Mononuclear cell (primary cell): ENCODE measurements around the gene UTP25. TPM values are rescaled to one million over a fixed set of nuclear protein-coding genes. Genes with fewer than 3 reads are reported as not detected.

Experiments
- H3K27me3 ChIP-seq: 2 replicates; pipeline ENCODE4 v1.6.0; 2011; ENCODE audit warnings: low read length, control low read depth; ENCODE audit not compliant: insufficient read depth
- H3K4me1 ChIP-seq: 2 replicates; pipeline ENCODE4 v1.5.1; 2011; ENCODE audit warnings: mild to moderate bottlenecking, low read length, control low read depth; ENCODE audit not compliant: insufficient read depth
- H3K4me3 ChIP-seq: 2 replicates; pipeline ENCODE4 v1.5.1; 2011; ENCODE audit warnings: mild to moderate bottlenecking, low read length, moderate library complexity
- H3K9me3 ChIP-seq: 2 replicates; pipeline ENCODE4 v1.5.1; 2011; ENCODE audit warnings: low read depth, mild to moderate bottlenecking, control low read depth, low read length
- total RNA-seq: library from RNA; depleted of rRNA; stranded (reverse); fragments of >200 nt; gene quantifications from one replicate; pipeline ENCODE4 v1.2.3, GENCODE V29; 2012

UTP25 gene
- total RNA-seq, 1 donor = 9.3 TPM

GRCh38 chr1:209869291-209870149 lies 41.7 kb downstream of the UTP25 start:
- Histone ChIP-seq H3K4me3 (no peak overlapping the region), H3K27me3 (peaks cover 8% of the 10 kb centered on the region), H3K4me1 (no peaks in the 10 kb centered on the region), H3K9me3 (no peaks in the 10 kb centered on the region)

- H3K4me3 ChIP-seq = no peak overlapping the region
- H3K4me1 ChIP-seq = no peaks in the 10 kb centered on the region
- H3K27me3 ChIP-seq = peaks cover 8% of the 10 kb centered on the region
- no peaks in the 10 kb centered on the region for H3K9me3 ChIP-seq
Observed at GRCh38 chr1:209870151-209870831, 42.5 kb downstream of the UTP25 start.

GRCh38 chr1:209871006-209871405 lies 43.2 kb downstream of the UTP25 start:
- Histone ChIP-seq H3K9me3 (no peaks in the 10 kb centered on the region), H3K4me3 (no peak overlapping the region), H3K4me1 (no peaks in the 10 kb centered on the region), H3K27me3 (peaks cover 8% of the 10 kb centered on the region)

- Histone ChIP-seq H3K27me3 (peaks cover 8% of the 10 kb centered on the region), H3K4me1 (no peaks in the 10 kb centered on the region), H3K4me3 (no peak overlapping the region), H3K9me3 (no peaks in the 10 kb centered on the region)
Observed at GRCh38 chr1:209871430-209871829, 43.7 kb downstream of the UTP25 start.

GRCh38 chr1:209873067-209873799 lies 45.5 kb downstream of the UTP25 start:
- no peaks in the 10 kb centered on the region for H3K4me1 ChIP-seq
- no peak overlapping the region for H3K4me3 ChIP-seq
- H3K27me3 ChIP-seq = peaks cover 8% of the 10 kb centered on the region
- H3K9me3 ChIP-seq = no peaks in the 10 kb centered on the region

- H3K4me3 ChIP-seq = no peak overlapping the region
- H3K9me3 ChIP-seq = no peaks in the 10 kb centered on the region
- no peaks in the 10 kb centered on the region for H3K4me1 ChIP-seq
- H3K27me3 ChIP-seq = peaks cover 5% of the 10 kb centered on the region
Observed at GRCh38 chr1:209875515-209875914, 47.7 kb downstream of the UTP25 start.

- Histone ChIP-seq H3K4me3 (no peak overlapping the region), H3K9me3 (no peaks in the 10 kb centered on the region), H3K27me3 (peaks cover 2% of the 10 kb centered on the region), H3K4me1 (no peaks in the 10 kb centered on the region)
Observed at GRCh38 chr1:209876078-209876800, 48.5 kb downstream of the UTP25 start.

GRCh38 chr1:209877087-209877764 lies 49.5 kb downstream of the UTP25 start:
- H3K27me3 ChIP-seq = peaks cover 2% of the 10 kb centered on the region
- H3K4me3 ChIP-seq = no peak overlapping the region
- no peaks in the 10 kb centered on the region for H3K9me3 ChIP-seq
- no peaks in the 10 kb centered on the region for H3K4me1 ChIP-seq

GRCh38 chr1:209878964-209879363 lies 51.2 kb downstream of the UTP25 start:
- Histone ChIP-seq H3K4me1 (no peaks in the 10 kb centered on the region), H3K9me3 (no peaks in the 10 kb centered on the region), H3K4me3 (no peak overlapping the region), H3K27me3 (peaks cover 5% of the 10 kb centered on the region)

GRCh38 chr1:209879539-209879938 lies 51.8 kb downstream of the UTP25 start:
- H3K4me1 ChIP-seq = no peaks in the 10 kb centered on the region

GRCh38 chr1:209880031-209880430 lies 52.3 kb downstream of the UTP25 start:
- Histone ChIP-seq H3K9me3 (no peaks in the 10 kb centered on the region), H3K4me1 (no peaks in the 10 kb centered on the region), H3K27me3 (peaks cover 7% of the 10 kb centered on the region), H3K4me3 (no peak overlapping the region)

More at GRCh38 chr1:209879539-209879938, 51.8 kb downstream of the UTP25 start:
- Histone ChIP-seq H3K9me3 (no peaks in the 10 kb centered on the region), H3K4me3 (no peak overlapping the region), H3K27me3 (peaks cover 6% of the 10 kb centered on the region)

GRCh38 chr1:209881619-209882018 lies 53.8 kb downstream of the UTP25 start:
- Histone ChIP-seq H3K9me3 (no peaks in the 10 kb centered on the region), H3K4me3 (no peak overlapping the region), H3K4me1 (no peaks in the 10 kb centered on the region), H3K27me3 (peaks cover 7% of the 10 kb centered on the region)

- Histone ChIP-seq H3K27me3 (peaks cover 7% of the 10 kb centered on the region), H3K9me3 (no peaks in the 10 kb centered on the region), H3K4me3 (no peak overlapping the region), H3K4me1 (no peaks in the 10 kb centered on the region)
Observed at GRCh38 chr1:209882286-209882685, 54.5 kb downstream of the UTP25 start.

- H3K27me3 ChIP-seq = peaks cover 7% of the 10 kb centered on the region
Observed at GRCh38 chr1:209882942-209883340, 55.2 kb downstream of the UTP25 start.

More at GRCh38 chr1:209882942-209883340, 55.2 kb downstream of the UTP25 start:
- Histone ChIP-seq H3K4me3 (no peak overlapping the region), H3K9me3 (no peaks in the 10 kb centered on the region), H3K4me1 (no peaks in the 10 kb centered on the region)
